Lung (tissue), 12 donors: ENCODE results near the gene TEX29. TPM values are rescaled to one million over a fixed set of nuclear protein-coding genes. Genes with fewer than 3 reads are reported as not detected.

Source experiments
- ATAC-seq: fragments of 200-7000 bp; cut with Tn5 transposase; one replicate; pipeline ENCODE4 v1.9.1; 2020; ENCODE audit warnings: moderate number of reproducible peaks; ENCODE audit not compliant: insufficient read depth, low FRiP score
- DNase-seq, 3 donors: peaks; one replicate each; pipeline ENCODE4 v3.0.0-alpha.2; 2013 to 2017
- H3K27ac ChIP-seq, 2 donors: one replicate each; pipeline ENCODE4 v1.5.1; 2013; ENCODE audit warnings: mild to moderate bottlenecking in 2 of 2, moderate library complexity in 2 of 2, control low read depth in 1 of 2, inconsistent platforms in 1 of 2, low read depth in 1 of 2, low read length in 1 of 2
- H3K27me3 ChIP-seq, 3 donors: one replicate each; pipeline ENCODE4 v1.5.1; 2013; ENCODE audit warnings: low read length in 2 of 3; ENCODE audit not compliant: control insufficient read depth in 3 of 3, insufficient read depth in 3 of 3
- H3K36me3 ChIP-seq, 4 donors: one replicate each; pipeline ENCODE4 v1.5.1; 2013; ENCODE audit warnings: low read length in 4 of 4, mild to moderate bottlenecking in 1 of 4, moderate library complexity in 1 of 4; ENCODE audit not compliant: control insufficient read depth in 4 of 4, insufficient read depth in 4 of 4
- H3K4me1 ChIP-seq, 5 donors: one replicate each; pipeline ENCODE4 v1.5.1; 2013; ENCODE audit warnings: low read length in 5 of 5, mild to moderate bottlenecking in 2 of 5, moderate library complexity in 1 of 5; ENCODE audit not compliant: control insufficient read depth in 5 of 5, insufficient read depth in 5 of 5
- H3K4me3 ChIP-seq: one replicate; pipeline ENCODE4 v1.5.1; 2013; ENCODE audit warnings: mild to moderate bottlenecking, control low read depth, moderate library complexity
- H3K9ac ChIP-seq, 2 donors: one replicate each; pipeline ENCODE4 v1.5.1; 2013; ENCODE audit warnings: low read length in 2 of 2, control low read depth in 1 of 2; ENCODE audit not compliant: insufficient read depth in 1 of 2
- H3K9me3 ChIP-seq, 4 donors: one replicate each; pipeline ENCODE4 v1.5.1; 2013; ENCODE audit warnings: low read length in 3 of 4, mild to moderate bottlenecking in 1 of 4, moderate library complexity in 1 of 4; ENCODE audit not compliant: control insufficient read depth in 4 of 4, insufficient read depth in 3 of 4
- CTCF ChIP-seq: IDR thresholded peaks from 2 replicates; pipeline ENCODE4 v1.5.1; 2012; ENCODE audit warnings: mild to moderate bottlenecking; ENCODE audit errors: control extremely low read depth, extremely low read depth
- WGBS, 2 donors: extraction: QIAGEN DNeasy Blood & Tissue Kit; methylation state at CpG; one replicate each; pipeline ENCODE4 v1.1.7; 2013; 5-methylcytosine and 5-hydroxymethylcytosine counted together
- polyA plus RNA-seq, 2 donors: library from polyadenylated mRNA; stranded (reverse); fragments of 200-250 nt; gene quantifications; one replicate each; pipeline ENCODE4 v1.2.1, GENCODE V29; 2013
- total RNA-seq, 2 donors: library from RNA; depleted of rRNA in 1 of 2; stranded (reverse); fragments of >200 nt in 1 of 2; gene quantifications; one replicate each; pipeline ENCODE4 v1.2.1, GENCODE V29; 2014 to 2021
- donor health status: control.
- donor health status: control.
- donor health status: Bipolar disorder and iron deficiency.
- donor health status: healthy.
- donor health status: DM: yes; HTN: yes; CAD: no.

The TEX29 gene
- total and polyA plus RNA-seq, 4 donors, result 0.19 to 0.79 (median 0.25) TPM; not detected in 1

- Histone ChIP-seq H3K4me3 (no peak overlapping the region), H3K27ac (no peak overlapping the region), H3K4me1 (no peaks in the 10 kb centered on the region), H3K9me3 (no peaks in the 10 kb centered on the region), H3K27me3 (no peaks in the 10 kb centered on the region), H3K36me3 (peaks cover 15 to 30% (median 27%) of the 10 kb centered on the region in 4 donors), H3K9ac (no peak overlapping the region)
- no peak for TF ChIP-seq CTCF
- 70 to 77% methylated on average over 6 of the region's 6 CpGs for WGBS, 2 donors
- no peak for DNase-seq
- no peak for ATAC-seq
These were observed 24.0 kb upstream of the TEX29 start for GRCh38 chr13:111296417-111296816.

GRCh38 chr13:111298214-111298975 is 22.0 kb upstream of the TEX29 start:
- Histone ChIP-seq H3K27ac (no peak overlapping the region), H3K4me3 (no peak overlapping the region), H3K9ac (no peak overlapping the region), H3K9me3 (peaks cover 0 to 4% (median 0%) of the 10 kb centered on the region in 4 donors), H3K4me1 (no peaks in the 10 kb centered on the region), H3K27me3 (no peaks in the 10 kb centered on the region), H3K36me3 (peaks cover 19 to 37% (median 26%) of the 10 kb centered on the region in 4 donors)
- TF ChIP-seq CTCF, result no peak
- ATAC-seq (no peak), DNase-seq (no peak)
- 89 to 93% methylated on average over 13 of the region's 13 CpGs for WGBS, 2 donors

- H3K36me3 ChIP-seq, result peaks cover 28 to 54% (median 46%) of the 10 kb centered on the region in 4 donors
- no peaks in the 10 kb centered on the region for H3K27me3 ChIP-seq
- DNase-seq (no peak), ATAC-seq (no peak)
- H3K4me1 ChIP-seq, result no peaks in the 10 kb centered on the region
- TF ChIP-seq CTCF, result no peak
- 96 to 98% methylated on average over 22 of the region's 22 CpGs for WGBS, 2 donors
- H3K9me3 ChIP-seq, result peaks cover 0 to 4% (median 0%) of the 10 kb centered on the region in 4 donors
- no peak overlapping the region for H3K9ac ChIP-seq
- no peak overlapping the region for H3K27ac ChIP-seq
- no peak overlapping the region for H3K4me3 ChIP-seq
These were observed 18.3 kb upstream of the TEX29 start for GRCh38 chr13:111302045-111302726.
